Suppressor macrophage (primary cell): ENCODE measurements around the gene TPRN.

ENCODE experiments used
- DNase-seq, 4 experiments: peaks; one replicate each; pipeline ENCODE4 v3.0.0-alpha.2; 2020 to 2022

The TPRN gene

DNA sequence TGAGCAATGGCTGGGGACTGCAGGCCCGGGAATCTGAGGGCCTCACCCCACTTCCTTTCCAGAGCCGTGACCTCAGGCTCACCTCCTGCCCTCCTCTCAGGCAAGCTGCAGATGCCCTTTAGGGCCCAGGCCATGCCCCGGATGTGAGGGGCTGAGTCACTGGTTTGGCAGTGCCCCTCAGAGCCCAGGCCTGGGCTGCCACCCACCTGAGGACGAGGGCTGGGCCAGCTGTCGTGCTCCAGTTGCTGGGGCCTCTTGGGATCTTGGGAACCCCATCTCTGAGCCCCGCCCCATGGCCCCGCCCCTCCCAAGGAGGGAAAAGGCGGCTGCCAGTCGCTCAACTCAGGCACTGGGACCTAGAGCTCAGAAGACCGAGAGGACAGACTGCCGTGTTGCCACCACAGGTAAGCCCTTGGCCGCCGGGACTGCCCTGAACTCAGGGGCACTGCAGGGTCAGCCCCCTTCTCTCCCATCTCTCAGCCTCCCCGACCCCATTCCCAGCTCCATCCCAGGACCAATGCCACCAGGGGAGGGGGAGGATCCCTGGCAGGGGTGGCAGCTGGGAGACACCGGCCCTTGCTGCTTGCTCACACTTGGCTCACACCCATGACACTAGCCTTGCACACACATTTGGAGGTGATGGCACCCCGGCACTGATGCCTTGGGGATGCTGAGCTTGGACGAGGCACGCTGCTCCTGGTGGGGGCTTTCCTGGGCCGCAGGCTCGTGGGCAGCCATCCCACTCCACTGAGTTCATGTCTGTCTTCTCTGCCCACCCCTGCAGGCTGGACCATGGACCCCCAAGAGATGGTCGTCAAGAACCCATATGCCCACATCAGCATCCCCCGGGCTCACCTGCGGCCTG, 24.5 kb upstream of the TPRN start, which contains the start of gene CYSRT1:
Gene CYSRT1 (plus strand): TSS at position 345 of the 865 bp plus-strand sequence. CDS start 448 bp downstream, at position 793.
- peak; percentile 18 to 49 (median 44) for DNase-seq

DNA sequence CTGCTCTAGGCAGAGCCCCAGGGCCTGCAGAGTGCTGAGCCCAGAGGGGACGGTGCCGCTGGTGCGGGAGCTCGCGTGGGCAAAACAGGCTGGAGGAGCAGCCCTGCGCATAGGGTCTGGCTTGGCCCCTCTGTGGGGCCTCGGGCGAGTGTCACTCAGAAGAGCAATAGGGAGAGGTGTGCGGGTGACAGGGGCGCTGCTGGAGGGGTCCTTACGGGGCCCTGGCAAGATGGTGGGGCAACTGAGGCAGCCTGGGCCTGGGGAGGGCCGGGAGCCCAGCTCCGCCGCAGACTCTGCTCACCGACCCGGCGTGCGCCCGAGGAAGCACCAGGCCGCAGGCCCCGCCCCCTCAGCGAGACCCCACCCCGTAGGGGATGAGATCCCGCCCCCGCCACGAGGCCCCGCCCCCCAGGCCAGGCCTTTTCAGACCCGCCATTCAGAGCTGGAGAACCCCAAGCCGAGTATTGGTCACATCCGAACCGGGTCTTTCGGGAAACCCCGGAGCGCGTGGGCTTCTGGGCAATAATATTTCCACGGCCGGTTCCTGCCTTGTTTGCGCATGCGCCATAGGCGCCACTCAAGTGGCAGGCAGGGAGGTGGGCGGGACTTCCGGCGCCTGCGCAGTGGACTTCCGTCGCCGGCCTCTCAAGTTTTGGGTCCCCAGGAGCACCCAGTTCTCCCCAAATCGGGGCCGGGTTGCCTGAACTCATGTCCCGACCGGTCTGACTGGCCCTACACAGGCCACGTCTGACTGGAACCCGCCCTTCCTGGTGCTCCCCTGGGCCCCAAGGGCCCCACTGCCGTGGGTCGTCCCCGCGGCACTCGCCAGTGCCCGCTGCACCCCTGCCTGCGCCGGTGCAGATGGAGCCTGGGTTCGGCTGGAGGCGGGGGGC, 22.8 kb upstream of the TPRN start:
- DNase-seq: peak; percentile 99 to 100 (median 100)

DNA sequence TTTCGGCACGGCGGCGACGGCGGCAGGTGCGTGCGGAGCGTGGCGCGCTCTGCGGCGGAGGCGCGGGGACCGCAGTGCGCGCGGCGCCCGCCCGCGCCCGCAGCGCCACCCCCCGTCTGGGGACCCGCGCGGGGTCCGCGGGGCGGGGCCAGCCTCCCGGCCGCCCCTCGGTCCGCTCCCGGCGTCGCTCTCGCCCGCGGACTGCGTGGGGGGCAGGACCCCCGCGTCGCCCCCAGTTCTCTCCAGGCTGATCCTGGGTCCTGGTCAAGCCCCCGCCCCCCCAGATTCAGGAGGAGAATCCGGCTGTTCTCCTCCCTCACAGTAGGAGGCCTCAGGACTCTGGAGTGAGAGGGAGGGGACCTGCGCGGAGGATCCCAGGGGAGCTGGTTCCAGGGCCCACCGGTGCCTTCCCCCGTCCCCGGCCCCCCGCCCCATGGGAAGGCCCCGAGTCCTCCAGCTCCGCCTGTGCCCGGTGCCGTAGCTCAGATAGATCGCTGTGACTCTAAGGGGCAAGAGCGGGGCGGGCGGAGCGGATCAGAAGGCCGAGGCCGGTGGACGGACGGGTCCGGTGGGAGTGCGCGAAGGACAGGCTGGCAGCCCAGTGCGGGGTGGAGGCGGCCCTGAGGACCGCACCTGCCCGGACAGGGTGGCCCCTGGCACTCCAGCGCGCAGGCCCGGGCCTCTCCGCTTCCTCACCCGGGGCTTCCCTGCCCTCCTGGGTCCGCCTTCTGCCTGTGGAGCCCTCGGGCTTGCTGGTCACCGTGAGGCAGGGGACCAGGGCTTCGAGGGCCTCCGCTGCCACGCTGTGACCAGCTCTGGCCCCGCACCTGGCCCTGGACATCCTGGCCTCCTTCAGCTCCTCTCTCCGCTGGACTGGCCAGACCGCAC, 21.9 kb upstream of the TPRN start, which contains the start of gene RNF208:
Gene RNF208 (minus strand): TSS at position 51 of the 888 bp plus-strand sequence. CDS start 1,028 bp downstream, outside the sequence.
- peak in 2 of 4 experiments; percentile 29 to 38 for DNase-seq

DNA sequence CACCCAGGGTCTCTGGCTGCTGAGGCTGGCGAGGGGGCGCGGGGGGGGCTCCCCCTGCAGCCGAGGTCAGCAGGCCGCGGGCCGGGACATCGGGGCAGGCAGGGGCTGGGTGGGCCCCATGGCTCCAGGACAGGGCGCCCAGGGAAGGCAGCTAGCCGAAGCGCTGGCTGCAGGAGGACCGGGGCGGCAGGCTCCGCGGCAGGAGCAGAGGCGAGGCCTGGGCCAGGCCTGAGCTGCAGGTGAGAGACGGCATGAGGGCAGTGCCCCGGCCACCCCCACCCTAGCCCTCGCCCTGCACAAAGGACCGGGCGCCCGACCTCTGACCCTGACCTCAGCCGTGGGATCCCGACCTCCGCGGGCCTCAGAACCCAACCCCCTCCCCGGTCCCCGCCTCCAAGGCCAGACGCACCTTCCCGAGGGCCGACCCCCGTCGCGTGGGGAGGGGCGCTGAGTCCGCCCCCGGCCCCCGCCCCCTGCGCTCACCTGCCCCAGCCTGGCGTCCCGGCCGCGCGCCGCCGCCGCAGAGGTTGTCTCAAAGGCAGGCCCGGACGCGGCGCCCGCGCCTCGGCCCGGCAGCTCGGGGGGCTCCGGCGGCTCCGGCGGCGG, 21.1 kb upstream of the TPRN start:
- DNase-seq: no peak

DNA sequence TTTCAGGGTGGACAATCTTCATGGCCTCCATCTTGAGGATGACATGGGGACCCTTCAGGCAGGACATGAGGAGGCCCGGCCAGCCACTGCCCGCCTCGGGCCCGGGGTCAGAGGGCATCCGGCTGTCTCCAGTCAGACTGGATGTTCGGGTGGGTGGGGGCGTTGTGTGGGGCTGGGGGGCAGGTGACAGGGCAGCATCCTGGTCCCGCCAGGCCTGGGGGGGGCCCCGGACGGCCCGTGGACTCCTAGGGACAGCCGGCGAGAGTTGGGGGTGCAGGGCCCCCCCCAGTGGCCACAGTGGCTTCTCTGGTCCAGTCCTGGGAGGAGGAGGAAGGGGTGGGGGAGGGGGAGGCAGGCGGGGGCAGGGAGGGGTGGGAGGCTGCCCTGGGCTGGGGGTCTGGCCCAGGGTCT, 20.6 kb upstream of the TPRN start:
- DNase-seq: no peak

DNA sequence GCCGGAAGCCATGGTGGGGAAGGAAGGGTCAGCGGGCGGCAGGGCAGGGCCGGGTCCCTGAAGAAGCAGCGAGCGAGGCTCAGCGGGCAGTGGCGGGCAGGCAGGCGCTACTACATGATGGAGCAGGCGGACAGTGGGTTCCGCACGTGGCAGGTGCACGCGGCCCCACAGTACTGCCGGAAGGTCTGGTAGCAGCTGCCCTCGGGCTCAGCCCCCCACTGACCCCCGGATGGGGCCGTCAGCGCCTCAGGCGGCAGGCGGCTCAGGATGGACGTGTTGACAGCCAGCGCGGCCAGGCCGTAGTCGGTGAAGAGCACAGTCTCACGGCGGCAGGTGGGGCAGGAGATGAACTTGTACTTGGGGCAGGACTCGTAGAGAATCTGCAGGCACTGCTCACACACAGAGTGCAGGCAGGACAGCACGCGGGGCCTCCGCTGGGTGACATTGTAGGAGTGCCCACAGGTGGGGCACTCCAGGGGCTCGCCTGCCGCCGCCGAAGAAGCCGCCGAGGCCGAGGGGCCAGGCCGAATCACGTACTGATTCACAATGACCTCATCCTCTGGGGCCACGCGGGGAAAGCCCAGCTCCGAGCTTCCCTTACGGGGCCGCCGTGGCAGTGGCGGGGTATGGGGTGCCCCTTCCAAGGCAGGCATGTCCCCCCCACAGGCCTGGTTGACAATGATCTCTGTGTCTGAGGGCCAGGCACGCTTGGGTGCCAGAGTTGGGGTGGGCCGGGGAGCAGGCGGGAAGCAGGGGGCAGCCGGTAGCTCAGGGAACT, 20.0 kb upstream of the TPRN start:
- DNase-seq: no peak

DNA sequence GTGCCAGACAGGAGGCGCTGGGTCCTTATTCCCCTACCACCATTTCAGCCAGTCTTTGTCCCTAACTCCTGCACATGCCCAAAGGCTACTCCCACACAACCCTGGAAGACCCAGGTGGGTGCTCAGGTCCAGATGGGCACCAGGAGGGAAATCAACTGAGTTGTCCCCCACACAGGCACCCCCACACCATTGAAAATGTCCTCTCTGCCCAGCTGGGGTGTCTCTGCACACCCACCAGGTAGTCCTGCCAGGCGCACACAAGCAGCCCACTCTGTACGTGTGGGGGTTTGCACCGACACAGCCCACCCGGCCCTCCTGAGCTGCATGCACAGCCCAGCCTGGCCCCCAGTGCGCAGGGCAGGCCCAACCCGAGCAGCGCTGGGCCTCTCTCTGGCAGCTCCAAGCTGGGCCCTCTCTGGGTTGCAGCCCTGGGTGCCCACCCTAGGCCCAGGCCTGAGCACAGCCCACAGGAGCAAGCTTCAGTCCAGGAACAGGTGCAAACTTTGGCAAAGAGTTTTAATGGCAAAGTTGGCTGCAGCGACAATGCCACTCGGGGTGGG, 19.3 kb upstream of the TPRN start:
- no peak for DNase-seq

DNA sequence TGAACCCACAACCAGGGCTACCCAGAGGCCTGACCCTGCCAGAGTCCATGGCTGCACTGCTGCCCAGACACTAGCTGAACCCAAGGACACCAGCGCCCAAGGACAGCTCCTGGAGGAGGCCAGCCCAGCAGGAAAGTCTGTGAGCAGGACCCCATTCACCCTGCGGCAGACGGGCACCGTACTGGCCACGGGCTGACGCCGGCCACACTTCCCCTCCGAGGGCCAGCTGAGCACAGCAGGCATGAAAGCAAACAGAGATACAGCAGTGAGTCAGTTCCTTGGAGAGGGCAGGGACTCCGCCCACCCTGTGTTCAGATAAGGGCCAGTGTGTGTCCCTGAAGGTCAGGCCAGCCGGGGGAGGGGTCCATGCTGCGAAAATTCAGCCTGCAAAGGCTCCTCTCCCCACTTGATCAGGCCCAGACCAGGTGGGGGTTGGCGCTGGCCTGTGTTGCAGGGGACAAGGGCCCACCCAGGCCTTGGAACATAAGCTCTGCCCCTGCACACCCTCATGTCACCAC, 18.3 kb upstream of the TPRN start:
- DNase-seq: peak; percentile 35 to 70 (median 60)

DNA sequence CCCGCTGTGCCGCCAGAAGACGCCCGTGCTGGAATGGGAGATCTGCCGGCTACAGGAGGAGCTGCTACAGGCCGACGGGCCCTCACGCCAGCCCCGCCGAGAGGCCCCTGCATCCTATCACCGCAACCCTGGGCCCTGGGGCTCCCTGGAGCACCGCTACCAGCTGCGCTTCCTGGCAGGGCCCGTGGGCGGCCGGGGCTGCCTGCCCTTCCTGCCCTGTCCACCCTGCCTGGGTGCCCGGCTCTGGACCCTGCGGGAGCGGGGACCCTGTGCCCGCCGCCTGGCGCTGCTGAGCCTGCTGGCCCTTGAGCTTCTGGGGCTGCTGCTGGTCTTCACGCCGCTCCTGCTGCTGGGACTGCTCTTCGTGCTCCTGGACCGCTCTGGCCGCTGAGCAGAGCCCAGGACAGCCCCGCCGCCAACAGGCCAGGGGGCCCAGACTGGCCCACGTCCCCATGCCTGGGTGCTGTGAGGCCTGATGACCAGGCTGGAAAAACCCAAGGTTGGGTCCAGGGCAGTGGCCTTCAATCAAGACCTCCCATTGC, 17.7 kb upstream of the TPRN start:
- DNase-seq: no peak

DNA sequence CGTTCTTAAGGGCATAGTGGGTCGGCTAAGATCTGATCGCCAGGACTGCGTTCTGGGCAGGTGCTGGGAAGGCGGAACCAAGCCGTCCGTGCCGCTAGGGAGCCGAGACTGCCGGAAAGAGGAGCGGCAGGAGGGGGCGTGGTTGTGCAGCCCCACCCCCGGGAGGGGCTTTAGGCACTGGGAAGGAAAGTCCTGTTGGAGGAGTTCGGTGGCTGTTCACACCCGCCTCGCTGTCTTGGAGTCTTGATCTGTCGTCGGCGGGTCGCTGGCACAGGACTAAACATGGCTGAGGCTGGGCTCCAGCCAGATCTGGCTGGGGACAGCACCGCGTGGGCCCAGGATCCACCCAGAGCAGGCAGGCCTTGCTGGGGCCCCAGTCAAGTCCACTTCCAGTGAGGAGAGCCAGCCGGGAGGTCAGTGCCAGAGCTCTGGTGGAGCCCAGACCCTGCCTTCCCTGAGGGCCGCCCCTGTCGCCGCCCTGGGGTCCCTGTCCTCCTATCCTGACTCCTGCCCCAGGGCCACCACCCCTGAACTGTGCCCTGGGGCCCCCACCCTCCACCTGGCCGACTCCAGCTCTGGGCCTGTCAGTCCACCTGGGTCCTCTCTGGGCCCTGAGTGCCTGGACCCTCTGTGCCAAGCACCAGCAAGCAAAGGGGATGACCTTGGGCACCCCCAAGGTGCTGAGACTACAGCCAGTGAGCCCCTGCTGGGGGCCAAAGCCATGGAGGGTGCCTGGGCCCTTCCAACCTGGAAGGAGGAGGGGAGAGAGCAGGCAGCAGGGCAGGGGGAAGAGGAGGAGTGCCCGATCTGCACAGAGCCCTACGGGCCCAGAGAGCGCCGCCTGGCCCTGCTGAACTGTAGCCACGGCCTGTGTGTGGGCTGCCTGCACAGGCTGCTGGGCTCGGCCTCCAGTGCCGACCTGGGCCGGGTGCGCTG, 17.0 kb upstream of the TPRN start:
- peak in 2 of 4 experiments; percentile 27 to 43 for DNase-seq

DNA sequence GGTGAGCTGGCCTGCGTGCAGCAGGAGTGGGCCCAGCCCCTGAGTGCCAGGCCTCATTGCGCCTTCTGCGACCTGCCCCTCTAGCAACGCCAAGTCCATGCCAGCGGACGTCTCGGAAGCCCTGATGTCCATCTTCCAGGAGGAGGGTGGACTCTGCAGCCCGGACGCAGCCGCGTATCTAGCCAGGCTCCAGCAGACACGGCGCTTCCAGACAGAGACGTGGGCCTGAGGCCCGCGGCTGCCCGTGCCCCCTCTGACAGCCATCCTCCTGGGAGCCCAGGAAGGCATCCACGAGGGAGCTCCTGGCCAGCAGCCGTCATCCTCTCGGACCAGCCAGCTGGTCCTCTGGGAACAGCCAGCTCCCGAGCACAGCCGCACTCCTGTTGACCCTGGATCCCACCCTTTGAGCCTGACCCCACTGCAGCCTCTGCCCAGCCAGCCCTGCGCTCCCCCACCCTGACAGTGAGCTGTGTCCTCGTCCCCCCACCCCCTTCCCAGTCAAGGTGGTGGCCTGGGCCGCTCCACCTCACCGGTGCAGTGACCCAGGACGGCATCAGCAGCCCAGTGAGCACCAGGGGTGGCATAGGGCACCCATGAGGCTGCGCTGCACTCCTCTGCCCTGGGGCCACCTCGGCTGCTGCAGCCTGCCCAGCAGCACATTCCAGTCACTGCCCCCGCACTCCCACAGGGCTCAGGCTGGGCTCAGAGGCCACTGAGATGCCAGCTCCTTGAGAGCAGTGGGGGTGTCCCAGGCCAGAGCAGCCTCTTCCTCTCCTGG, 15.8 kb upstream of the TPRN start:
- no peak for DNase-seq

DNA sequence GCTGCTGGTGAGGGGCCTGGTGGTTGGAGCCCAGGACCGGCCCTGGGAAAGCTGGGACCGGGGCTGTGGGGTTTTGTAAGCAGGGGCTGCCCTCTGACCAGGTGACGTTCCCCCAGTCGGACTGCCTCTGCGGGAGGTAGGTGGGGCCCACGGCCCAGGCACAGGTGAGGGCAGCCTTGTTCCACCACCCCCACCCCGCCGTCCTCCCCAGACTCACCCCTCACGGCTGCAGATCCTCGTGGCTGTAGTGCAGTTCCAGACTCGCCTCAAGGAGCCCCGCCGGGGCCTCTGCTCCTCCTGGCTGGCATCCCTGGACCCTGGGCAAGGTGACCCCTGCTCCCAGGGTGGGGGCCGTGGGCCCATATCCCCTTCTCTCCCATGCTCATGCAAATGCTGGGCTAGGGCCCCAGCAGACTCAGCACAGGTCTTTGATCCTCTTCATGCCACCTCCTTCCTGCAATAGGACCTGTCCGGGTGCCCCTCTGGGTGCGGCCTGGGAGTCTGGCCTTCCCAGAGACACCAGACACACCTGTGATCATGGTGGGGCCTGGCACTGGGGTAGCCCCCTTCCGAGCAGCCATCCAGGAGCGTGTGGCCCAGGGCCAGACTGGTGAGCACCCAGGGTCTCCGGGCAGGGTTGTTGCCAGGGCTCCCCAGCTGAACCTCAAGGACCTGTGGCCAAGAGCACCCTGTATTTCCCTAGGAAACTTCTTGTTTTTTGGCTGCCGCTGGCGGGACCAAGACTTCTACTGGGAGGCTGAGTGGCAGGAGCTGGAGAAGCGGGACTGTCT, 14.8 kb upstream of the TPRN start:
- no peak for DNase-seq

DNA sequence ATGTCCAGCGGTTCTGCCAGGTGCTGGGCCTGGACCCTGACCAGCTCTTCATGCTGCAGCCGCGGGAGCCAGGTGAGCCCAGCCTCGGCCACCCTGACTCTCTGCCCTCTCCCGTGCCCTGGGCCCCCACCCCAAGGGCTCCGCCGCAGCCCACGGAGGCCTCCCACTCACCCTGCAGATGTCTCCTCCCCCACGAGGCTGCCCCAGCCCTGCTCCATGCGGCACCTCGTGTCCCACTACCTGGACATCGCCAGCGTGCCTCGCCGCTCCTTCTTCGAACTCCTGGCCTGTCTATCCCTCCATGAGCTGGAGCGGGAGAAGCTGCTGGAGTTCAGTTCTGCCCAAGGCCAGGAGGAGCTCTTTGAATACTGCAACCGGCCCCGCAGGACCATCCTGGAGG, 14.1 kb upstream of the TPRN start:
- DNase-seq: no peak

DNA sequence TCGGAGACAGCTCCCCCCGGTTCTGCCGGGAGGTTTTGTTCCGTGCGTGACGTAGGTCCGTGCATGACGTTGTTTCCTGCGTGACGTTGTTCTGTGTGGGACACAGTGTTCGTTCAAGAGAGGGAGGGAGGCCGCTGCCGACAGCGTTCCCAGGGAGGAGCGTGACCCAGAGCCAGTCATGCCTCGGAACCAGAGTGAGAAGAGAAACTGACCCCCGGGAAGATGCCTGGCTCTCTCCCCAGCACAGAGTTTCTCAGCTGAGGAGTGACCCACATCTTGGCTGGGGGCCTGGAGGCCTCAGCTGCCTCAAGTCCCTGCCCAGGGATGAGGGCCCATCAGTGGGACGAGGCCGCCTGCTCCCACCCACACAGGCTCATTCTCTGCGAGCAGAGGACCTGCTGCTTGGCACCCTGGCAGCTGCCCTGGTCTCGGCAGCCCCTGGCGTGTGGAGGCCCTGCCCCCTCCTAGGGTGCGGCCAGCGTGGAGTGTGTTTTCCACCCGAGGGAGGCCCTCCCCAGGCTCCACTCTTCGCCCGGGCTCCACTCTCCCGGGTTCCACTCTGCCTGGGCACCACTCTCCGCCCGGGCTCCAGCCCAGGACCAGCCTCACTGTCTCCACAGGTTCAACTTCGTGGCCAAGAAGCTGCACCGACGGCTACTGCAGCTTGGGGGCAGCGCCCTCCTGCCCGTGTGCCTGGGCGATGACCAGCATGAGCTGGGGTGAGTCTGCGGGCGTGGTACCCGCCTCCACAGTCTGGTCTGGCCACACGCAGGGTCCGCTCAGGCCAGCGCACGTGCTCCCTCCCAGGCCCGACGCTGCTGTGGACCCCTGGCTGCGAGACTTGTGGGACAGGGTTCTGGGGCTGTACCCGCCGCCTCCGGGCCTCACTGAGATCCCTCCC, 12.9 kb upstream of the TPRN start:
- no peak for DNase-seq

DNA sequence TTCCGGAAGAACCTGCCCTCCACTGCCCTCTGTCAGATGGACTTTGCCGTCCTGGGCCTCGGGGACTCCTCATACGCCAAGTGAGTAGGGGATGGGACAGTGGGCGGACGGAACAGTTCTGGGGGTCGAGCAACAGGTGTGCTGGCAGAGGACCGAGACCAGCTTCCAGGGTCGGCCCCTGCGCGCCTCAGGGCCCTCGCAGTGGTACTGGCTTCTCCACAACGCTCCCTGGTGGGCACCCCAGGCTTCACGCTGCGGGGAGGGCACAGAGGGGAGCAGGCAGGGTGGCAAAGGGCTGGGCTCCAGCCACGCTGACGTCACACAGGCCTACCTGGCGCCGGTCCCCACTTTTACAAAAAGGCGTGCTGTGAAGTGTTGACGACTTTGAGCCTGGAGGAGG, 12.0 kb upstream of the TPRN start:
- no peak for DNase-seq

DNA sequence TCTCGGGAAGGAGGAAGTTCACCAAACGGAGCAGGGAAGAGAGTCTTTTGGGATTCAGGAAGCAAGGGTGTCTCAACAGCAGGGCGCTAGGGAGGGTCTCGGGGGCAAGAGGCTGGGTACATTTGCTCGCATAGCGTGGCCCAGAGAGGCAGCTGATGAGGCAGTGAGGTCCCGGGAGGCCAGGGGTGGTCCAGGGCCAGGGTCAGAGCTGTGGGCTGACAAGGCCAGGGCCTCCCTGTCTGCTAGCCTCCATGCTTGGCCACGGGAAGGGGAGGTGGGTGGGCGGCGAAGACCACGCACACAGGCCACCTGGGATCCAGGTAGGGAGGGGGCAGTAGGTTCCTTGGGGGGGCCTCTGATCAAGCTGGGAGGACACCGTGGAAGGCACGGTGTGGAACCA, 11.0 kb upstream of the TPRN start:
- no peak for DNase-seq
